HFF-Myc (cell line): ENCODE data around the gene TAX1BP1.

Experiments used
- DNase-seq: peaks from one replicate; pipeline ENCODE4 v3.0.0-alpha.2; 2011; ENCODE audit warnings: low read depth; ENCODE audit errors: extremely low read depth
- H3K4me3 ChIP-seq: replicated peaks from 2 replicates; pipeline ENCODE4 v1.5.1; 2011; ENCODE audit warnings: low read depth, mild to moderate bottlenecking, control low read depth, low read length
- TF ChIP-seq, protein P1 (sequence below): IDR thresholded peaks from 2 replicates; pipeline ENCODE4 v1.5.1; 2012; ENCODE audit warnings: mild to moderate bottlenecking, low read depth, low read length, control low read depth; ENCODE audit errors: missing control alignments

The TAX1BP1 gene

DNA sequence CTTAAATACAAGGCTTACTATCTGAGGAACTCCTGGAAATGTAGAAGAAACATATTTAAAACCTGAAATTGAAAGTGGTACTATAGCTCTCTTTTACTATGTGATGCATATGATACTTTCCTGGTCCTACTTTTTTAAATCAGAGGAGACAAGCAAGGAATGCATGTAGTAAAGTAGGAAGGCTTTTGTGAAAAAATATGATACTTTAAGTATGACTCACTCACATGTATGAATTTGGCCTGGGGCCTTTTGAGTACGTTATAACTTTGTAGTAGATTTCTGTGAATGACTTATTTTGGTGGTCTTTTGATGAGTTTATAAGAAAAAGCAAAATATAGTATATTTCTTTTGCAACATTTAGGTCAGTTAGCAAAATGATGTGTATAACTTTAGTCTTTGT lies 53.8 kb downstream of the TAX1BP1 start:
- no peak overlapping the region for H3K4me3 ChIP-seq
- TF ChIP-seq, protein P1, sequence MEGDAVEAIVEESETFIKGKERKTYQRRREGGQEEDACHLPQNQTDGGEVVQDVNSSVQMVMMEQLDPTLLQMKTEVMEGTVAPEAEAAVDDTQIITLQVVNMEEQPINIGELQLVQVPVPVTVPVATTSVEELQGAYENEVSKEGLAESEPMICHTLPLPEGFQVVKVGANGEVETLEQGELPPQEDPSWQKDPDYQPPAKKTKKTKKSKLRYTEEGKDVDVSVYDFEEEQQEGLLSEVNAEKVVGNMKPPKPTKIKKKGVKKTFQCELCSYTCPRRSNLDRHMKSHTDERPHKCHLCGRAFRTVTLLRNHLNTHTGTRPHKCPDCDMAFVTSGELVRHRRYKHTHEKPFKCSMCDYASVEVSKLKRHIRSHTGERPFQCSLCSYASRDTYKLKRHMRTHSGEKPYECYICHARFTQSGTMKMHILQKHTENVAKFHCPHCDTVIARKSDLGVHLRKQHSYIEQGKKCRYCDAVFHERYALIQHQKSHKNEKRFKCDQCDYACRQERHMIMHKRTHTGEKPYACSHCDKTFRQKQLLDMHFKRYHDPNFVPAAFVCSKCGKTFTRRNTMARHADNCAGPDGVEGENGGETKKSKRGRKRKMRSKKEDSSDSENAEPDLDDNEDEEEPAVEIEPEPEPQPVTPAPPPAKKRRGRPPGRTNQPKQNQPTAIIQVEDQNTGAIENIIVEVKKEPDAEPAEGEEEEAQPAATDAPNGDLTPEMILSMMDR: no peak
- DNase-seq: no peak

DNA sequence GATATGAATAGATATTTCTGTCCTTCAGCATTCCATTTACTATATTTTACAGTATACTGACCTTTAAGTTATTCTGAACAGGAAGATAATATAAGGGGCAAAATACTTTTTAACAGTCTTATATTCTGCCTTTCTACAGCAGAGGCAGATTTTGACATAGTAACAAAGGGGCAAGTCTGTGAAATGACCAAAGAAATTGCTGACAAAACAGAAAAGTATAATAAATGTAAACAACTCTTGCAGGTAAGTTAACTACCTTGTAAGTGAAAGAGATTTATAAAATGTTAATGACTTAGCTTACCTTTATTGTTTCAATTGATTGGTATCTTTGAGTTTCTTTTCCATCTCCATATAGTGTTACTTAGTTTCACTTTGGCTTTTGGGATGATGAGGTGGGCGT lies 56.0 kb downstream of the TAX1BP1 start:
- TF ChIP-seq, protein P1: no peak
- H3K4me3 ChIP-seq: no peak overlapping the region
- no peak for DNase-seq

DNA sequence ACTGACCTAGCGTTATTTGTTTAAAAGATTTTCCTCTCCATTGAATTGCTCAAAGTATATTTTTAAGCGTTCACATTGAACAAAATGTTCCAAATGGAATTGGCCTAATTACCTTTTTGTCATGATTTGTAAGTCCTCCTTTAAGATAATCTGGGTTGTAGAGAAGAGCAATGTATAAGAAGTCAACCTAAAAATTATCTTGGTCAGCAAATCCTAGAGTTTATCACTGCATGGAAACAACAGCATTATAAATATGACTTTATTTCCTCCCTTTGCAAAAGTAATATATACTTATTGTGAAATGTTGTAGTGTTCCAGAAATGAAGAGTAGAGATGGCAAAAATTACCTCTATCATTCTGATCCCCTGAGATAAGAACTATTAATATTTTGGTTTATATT lies 59.2 kb downstream of the TAX1BP1 start:
- no peak overlapping the region for H3K4me3 ChIP-seq
- DNase-seq: no peak
- TF ChIP-seq, protein P1: no peak

DNA sequence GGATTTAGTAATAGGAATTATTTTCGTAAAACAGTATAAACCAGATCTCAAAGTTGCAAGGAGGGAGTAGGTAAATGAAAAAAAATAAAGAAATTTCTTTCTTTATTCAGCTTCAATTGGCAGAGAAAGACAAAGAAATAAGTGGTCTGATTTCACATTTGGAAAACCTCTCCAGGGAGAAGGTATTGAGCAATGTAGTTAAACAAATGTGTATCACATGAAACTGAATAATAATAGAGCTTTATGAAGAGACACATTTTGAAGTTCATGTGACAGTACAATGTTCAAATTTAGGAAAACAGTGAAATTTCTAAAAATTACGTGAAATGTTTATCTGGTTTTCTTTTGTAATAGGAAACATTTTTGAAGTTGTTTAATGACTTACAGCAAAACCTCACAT lies 63.0 kb downstream of the TAX1BP1 start:
- TF ChIP-seq, protein P1: no peak
- DNase-seq: no peak

DNA sequence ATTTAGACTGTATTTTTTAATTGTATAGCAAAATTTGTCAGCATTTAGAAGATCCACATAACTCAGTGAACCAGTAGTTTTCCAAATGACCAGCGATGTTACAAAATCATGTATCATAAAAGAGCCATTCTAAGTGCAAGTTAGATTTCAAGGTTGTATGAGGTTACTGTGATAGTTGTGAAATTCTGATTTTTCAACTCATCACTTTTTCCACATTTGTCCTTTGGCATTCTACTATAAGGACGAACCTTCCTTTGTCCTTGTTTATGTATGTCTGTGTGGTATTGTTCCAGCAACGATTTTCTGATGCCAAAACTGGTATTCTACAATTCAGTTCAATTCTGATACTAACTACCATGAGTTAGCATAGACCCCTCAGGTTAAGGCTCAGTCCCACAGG lies 64.2 kb downstream of the TAX1BP1 start:
- no peak for DNase-seq
- TF ChIP-seq, protein P1: no peak
- H3K4me3 ChIP-seq: no peak overlapping the region

More for the DNA sequence above, 63.0 kb downstream of the TAX1BP1 start:
- no peak overlapping the region for H3K4me3 ChIP-seq

DNA sequence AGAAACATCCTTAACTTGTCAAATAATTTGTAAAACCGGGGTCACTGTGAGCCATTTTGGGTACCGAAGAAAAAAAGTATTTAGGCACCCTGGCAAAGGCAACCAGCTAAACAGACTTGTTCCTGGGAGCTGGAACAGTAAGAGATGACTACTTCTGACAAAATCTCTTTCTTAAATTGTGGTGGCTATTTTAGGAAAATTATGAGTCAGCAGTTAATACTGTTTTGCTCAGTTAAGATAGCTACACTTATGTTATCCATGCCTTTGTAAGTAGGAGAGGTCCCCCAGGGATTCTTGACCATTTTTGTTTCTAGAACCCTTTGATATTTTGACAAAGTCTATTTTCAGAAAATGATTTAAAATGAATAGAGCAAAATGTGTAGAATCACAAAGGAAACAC lies 68.7 kb downstream of the TAX1BP1 start:
- no peak for DNase-seq
- no peak overlapping the region for H3K4me3 ChIP-seq
- TF ChIP-seq, protein P1: no peak

DNA sequence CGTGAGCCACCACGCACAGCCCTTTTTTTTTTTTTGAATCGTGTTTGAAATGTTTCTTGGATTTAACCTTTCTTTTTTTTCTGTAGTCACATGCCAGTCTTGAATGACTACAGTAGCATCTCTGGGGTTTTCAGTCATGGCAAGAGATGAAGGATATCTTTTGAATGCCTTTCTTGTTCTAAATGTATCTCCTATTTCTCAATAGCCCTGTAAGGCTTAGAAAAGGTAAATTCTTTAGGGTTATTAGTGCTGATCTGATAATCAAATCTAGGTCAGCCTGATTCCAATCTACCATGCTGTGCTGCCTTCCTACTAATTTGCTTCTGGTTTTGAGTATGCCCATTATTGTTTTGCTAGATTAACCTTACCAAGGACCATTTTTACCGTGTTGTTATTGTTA lies 70.2 kb downstream of the TAX1BP1 start:
- no peak overlapping the region for H3K4me3 ChIP-seq
- TF ChIP-seq, protein P1: no peak
- DNase-seq: no peak
